SU-DHL-6 (cell line): ENCODE results near the gene CUL9.

Experiments
- H2AFZ ChIP-seq: fragments of 200-600 bp; sonication (generic); 2 replicates; pipeline ENCODE4 v1.6.1; 2014; ENCODE audit warnings: low read depth, mild to moderate bottlenecking, moderate library complexity, mixed read lengths, antibody characterized with exemption, low read length; ENCODE audit not compliant: severe bottlenecking
- H3F3A ChIP-seq: fragments of 200-600 bp; shearing (Covaris generic); 2 replicates; pipeline ENCODE4 v1.6.0; 2016; ENCODE audit warnings: antibody characterized with exemption, mild to moderate bottlenecking; ENCODE audit not compliant: insufficient read depth
- H3K27ac ChIP-seq: fragments of 200-600 bp; sonication (generic); 2 replicates; pipeline ENCODE4 v1.5.1; 2016; ENCODE audit warnings: low read depth, mild to moderate bottlenecking, low read length, moderate library complexity, mixed read lengths
- H3K27me3 ChIP-seq: fragments of 200-600 bp; sonication (generic), shearing (Covaris generic); 2 replicates; pipeline ENCODE4 v1.6.0; 2014; ENCODE audit warnings: mild to moderate bottlenecking, low read length
- H3K36me3 ChIP-seq: fragments of 200-600 bp; sonication (generic); 2 replicates; pipeline ENCODE4 v1.6.1; 2014; ENCODE audit warnings: mild to moderate bottlenecking, low read length, mixed read lengths
- H3K4me2 ChIP-seq: fragments of 300-600, 200-600 bp; shearing (Covaris generic), sonication (generic); 2 replicates; pipeline ENCODE4 v1.6.0; 2014; ENCODE audit warnings: low read length, low read depth, mild to moderate bottlenecking; ENCODE audit not compliant: poor library complexity, severe bottlenecking
- H3K4me3 ChIP-seq: fragments of 200-600 bp; sonication (generic); 2 replicates; pipeline ENCODE4 v1.5.1; 2014; ENCODE audit warnings: antibody characterized with exemption, low read length, mild to moderate bottlenecking, mixed read lengths; ENCODE audit not compliant: insufficient read depth, poor library complexity, severe bottlenecking
- H3K79me2 ChIP-seq: fragments of 200-600 bp; sonication (generic); 2 replicates; pipeline ENCODE4 v1.6.1; 2014; ENCODE audit warnings: mild to moderate bottlenecking, low read length, moderate library complexity; ENCODE audit not compliant: insufficient read depth
- H3K9ac ChIP-seq: fragments of 200-600 bp; sonication (generic); 2 replicates; pipeline ENCODE4 v1.7.0; 2014; ENCODE audit warnings: mild to moderate bottlenecking, low read length
- H3K9me2 ChIP-seq: fragments of 200-600 bp; sonication (generic); replicated peaks from 2 replicates; pipeline ENCODE4 v1.6.1; 2014; ENCODE audit warnings: low read length; ENCODE audit not compliant: insufficient read depth
- H3K9me3 ChIP-seq: fragments of 200-600 bp; sonication (generic); 2 replicates; pipeline ENCODE4 v1.6.1; 2014; ENCODE audit warnings: low read length, mixed read lengths; ENCODE audit not compliant: insufficient read depth
- H4K20me1 ChIP-seq: fragments of 200-600 bp; sonication (generic); 2 replicates; pipeline ENCODE4 v1.6.1; 2014; ENCODE audit warnings: low read depth, mild to moderate bottlenecking, antibody characterized with exemption, low read length, moderate library complexity, mixed read lengths
- EZH2phosphoT487 ChIP-seq: fragments of 200-600 bp; sonication (generic), shearing (Covaris generic); conservative IDR thresholded peaks from 2 replicates; pipeline ENCODE4 v1.6.1; 2018; ENCODE audit warnings: mild to moderate bottlenecking, antibody characterized with exemption, low read length, moderate library complexity, mixed read lengths
- TF ChIP-seq, protein P1 (sequence below): fragments of 200-600 bp; sonication (generic); IDR thresholded peaks from one replicate; pipeline ENCODE4 v1.5.1; 2017; ENCODE audit warnings: antibody characterized with exemption, mild to moderate bottlenecking, low read length, moderate library complexity; ENCODE audit not compliant: insufficient read depth, poor library complexity, severe bottlenecking

CUL9 gene

DNA sequence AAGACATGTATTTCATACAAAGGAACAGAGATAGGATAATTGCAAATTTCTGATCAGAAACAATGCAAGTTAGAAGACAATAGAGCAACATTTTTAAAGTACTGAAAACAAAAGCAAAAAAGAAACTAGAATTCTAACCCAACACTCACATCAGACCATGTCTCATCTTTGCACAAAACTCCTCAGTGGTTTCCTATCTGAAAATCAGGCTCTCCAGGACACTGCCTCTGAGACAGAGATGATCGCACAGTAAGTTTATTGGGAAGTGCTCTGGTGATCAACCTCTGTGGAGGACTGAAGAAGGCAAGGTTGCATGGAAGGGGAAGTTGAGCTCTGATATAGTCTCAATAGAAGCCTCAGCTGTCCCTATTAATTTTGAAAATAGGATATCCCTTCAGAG, 59.0 kb downstream of the CUL9 start:
- H3K36me3 ChIP-seq = no peaks in the 10 kb centered on the region

DNA sequence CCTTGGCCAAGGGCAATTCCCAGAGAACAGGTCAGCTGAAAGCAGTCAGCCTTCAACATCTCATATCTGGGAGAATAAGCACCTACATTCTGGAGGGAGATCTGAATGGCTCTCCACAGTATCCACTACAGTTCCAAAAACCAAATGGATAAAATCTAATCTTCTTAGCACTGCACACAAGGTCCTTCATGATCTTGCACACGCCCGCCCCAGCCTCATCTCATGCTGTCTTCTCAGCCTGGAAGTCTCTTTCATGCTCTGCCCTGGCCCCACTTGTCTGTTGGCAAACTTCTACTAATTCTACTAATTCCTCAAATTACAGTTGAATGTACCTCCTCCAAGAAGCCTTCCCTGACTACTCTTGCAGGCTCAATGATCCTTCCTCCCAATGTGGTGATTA, 59.5 kb downstream of the CUL9 start:
- no peak overlapping the region for H3K9ac ChIP-seq
- H3K27me3 ChIP-seq = no peaks in the 10 kb centered on the region
- H3K27ac ChIP-seq = no peak overlapping the region
- H3K4me3 ChIP-seq = no peak overlapping the region
- H4K20me1 ChIP-seq = no peaks in the 10 kb centered on the region
- TF ChIP-seq, protein P1, sequence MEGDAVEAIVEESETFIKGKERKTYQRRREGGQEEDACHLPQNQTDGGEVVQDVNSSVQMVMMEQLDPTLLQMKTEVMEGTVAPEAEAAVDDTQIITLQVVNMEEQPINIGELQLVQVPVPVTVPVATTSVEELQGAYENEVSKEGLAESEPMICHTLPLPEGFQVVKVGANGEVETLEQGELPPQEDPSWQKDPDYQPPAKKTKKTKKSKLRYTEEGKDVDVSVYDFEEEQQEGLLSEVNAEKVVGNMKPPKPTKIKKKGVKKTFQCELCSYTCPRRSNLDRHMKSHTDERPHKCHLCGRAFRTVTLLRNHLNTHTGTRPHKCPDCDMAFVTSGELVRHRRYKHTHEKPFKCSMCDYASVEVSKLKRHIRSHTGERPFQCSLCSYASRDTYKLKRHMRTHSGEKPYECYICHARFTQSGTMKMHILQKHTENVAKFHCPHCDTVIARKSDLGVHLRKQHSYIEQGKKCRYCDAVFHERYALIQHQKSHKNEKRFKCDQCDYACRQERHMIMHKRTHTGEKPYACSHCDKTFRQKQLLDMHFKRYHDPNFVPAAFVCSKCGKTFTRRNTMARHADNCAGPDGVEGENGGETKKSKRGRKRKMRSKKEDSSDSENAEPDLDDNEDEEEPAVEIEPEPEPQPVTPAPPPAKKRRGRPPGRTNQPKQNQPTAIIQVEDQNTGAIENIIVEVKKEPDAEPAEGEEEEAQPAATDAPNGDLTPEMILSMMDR = no peak
- TF ChIP-seq EZH2phosphoT487 = no peak
- peaks cover 5% of the 10 kb centered on the region; the same call in 1 of the 2 replicates for H3F3A ChIP-seq
- no peak overlapping the region for H3K4me2 ChIP-seq
- no peaks in the 10 kb centered on the region for H3K9me2 ChIP-seq
- no peaks in the 10 kb centered on the region for H3K36me3 ChIP-seq
- no peak overlapping the region for H2AFZ ChIP-seq
- no peaks in the 10 kb centered on the region for H3K79me2 ChIP-seq
- peaks cover 4% of the 10 kb centered on the region; the same call in 1 of the 2 replicates for H3K9me3 ChIP-seq

More for the DNA sequence above, 59.0 kb downstream of the CUL9 start:
- H3K27ac ChIP-seq = no peak overlapping the region
- H3K27me3 ChIP-seq = 0 out of 2 replicates have a peak, but pooled peaks cover 3% of the 10 kb centered on the region
- no peak overlapping the region for H3K4me3 ChIP-seq
- H3K4me2 ChIP-seq = no peak overlapping the region
- TF ChIP-seq, protein P1 = no peak
- no peak for TF ChIP-seq EZH2phosphoT487
- no peaks in the 10 kb centered on the region for H3K9me2 ChIP-seq
- no peak overlapping the region for H3K9ac ChIP-seq
- no peaks in the 10 kb centered on the region for H4K20me1 ChIP-seq
- peaks cover 4% of the 10 kb centered on the region; the same call in 1 of the 2 replicates for H3K9me3 ChIP-seq
- H2AFZ ChIP-seq = no peak overlapping the region
- H3K79me2 ChIP-seq = no peaks in the 10 kb centered on the region
- H3F3A ChIP-seq = peaks cover 5% of the 10 kb centered on the region; the same call in 1 of the 2 replicates

DNA sequence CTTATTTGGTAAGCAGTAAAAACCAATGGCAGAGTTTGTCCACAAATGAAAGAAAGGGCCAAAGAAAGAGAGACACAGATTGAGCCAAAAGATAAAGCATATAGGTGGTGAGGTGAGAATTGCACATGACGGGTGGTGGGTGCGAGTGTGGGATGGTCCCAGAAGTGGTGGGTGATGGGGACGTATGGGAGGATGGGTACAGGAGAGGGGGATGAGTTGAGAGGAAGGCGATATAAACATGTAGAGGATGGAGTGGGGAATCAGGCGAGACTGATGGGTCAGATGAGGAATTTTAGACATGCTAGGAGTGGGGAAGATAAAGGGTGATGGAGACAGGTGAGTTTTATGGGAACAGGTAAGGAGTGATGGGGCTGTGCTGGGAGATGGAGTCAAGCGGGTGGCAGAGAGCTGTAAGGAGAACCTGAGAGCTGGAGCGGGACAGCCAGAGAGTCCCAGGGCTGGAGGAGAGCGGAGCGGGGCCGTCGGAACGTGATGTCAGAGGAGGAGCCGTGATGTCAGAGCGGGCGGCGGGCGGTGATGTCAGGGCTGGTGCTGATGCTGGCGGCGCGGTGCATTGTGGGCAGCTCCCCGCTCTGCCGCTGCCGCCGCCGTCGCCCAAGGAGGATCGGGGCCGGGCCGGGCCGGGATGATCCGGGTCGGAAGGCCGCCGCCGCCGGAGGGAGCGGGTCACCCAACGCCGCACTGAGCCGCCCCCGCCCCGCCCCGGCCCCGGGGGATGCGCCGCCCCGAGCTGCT, 61.1 kb downstream of the CUL9 start, which contains the start of gene TTBK1:
TTBK1 (plus strand) TSS at position 574 of the 756 bp plus-strand sequence. CDS start 3,180 bp downstream, outside the sequence.
- no peaks in the 10 kb centered on the region for H3K36me3 ChIP-seq
- no peak within 1 kb of the TSS for H3K27ac ChIP-seq
- H4K20me1 ChIP-seq = no peaks in the 10 kb centered on the region
- peaks cover 5% of the 10 kb centered on the region; the same call in 1 of the 2 replicates for H3F3A ChIP-seq
- no peak within 1 kb of the TSS for H3K9ac ChIP-seq
- no peaks in the 10 kb centered on the region for H3K79me2 ChIP-seq
- peaks cover 4% of the 10 kb centered on the region; the same call in 1 of the 2 replicates for H3K9me3 ChIP-seq
- no peak within 1 kb of the TSS for H3K4me3 ChIP-seq
- H3K27me3 ChIP-seq = no peaks in the 10 kb centered on the region
- H2AFZ ChIP-seq = no peak within 1 kb of the TSS
- H3K9me2 ChIP-seq = no peaks in the 10 kb centered on the region
- H3K4me2 ChIP-seq = no peak within 1 kb of the TSS
- TF ChIP-seq, protein P1 = no peak
- TF ChIP-seq EZH2phosphoT487 = no peak
